Kidney epithelial cell (primary cell): ENCODE measurements around the gene RXRB. TPM values are rescaled to one million over a fixed set of nuclear protein-coding genes. Genes with fewer than 3 reads are reported as not detected.

Experiments
- DNase-seq: peaks from one replicate; pipeline ENCODE4 v3.0.0-alpha.2; 2010; ENCODE audit warnings: low read depth
- H3K27me3 ChIP-seq: 2 replicates; pipeline ENCODE4 v1.6.0; 2011; ENCODE audit warnings: low read length; ENCODE audit not compliant: control insufficient read depth, insufficient read depth
- H3K36me3 ChIP-seq: 2 replicates; pipeline ENCODE4 v1.5.1; 2011; ENCODE audit warnings: low read length; ENCODE audit not compliant: control insufficient read depth, insufficient read depth
- H3K4me3 ChIP-seq: 2 replicates; pipeline ENCODE4 v1.5.1; 2011; ENCODE audit warnings: low read depth, mild to moderate bottlenecking, control low read depth, low read length
- total RNA-seq: library from RNA; depleted of rRNA; stranded (reverse); fragments of >200 nt; gene quantifications from 2 replicates; pipeline ENCODE4 v1.2.3, GENCODE V29; 2015
- TF ChIP-seq, protein P1 (sequence below): IDR thresholded peaks from 2 replicates; pipeline ENCODE4 v1.5.1; 2011; ENCODE audit warnings: mild to moderate bottlenecking, moderate library complexity, low read length, control low read depth, inconsistent platforms; ENCODE audit not compliant: insufficient read depth, poor library complexity, severe bottlenecking

The RXRB gene
- total RNA-seq, 1 donor from 2014 or later, result 24.4 TPM

DNA sequence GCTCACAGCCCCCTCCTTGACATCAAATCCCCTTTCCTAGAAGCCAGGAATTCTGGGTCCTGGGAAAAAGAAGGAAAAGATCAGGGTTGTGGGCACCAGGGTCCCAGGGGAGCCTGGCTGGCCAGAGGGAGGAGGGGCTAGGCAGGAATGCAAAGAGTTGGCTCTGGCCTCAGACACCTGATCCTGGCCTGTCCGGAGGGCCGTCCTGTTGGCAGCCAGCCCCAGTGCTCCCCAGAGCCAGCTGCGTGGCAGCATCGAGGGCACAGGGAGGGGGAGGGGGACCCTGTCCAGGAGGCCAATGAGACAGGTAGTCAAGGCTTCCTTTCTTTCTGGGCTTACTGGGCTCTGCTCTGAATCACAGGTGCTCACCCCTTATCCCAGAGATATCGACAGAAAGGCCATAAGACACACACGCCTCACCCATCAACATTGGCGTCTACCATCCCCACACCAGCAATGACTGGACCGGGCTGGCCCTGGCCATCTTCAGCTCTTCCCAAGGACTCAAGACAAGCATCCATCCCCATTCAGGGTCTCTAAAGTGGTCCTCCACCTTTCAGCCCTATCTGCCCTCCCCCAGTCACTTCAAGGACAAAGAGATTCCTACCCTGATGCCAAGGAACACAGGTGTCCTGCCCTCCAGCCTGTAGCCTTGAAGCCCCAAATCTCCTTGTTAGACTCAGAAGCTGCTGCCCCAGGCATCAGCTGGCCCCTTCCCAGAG lies 8.9 kb downstream of the RXRB start:
- TF ChIP-seq, protein P1, sequence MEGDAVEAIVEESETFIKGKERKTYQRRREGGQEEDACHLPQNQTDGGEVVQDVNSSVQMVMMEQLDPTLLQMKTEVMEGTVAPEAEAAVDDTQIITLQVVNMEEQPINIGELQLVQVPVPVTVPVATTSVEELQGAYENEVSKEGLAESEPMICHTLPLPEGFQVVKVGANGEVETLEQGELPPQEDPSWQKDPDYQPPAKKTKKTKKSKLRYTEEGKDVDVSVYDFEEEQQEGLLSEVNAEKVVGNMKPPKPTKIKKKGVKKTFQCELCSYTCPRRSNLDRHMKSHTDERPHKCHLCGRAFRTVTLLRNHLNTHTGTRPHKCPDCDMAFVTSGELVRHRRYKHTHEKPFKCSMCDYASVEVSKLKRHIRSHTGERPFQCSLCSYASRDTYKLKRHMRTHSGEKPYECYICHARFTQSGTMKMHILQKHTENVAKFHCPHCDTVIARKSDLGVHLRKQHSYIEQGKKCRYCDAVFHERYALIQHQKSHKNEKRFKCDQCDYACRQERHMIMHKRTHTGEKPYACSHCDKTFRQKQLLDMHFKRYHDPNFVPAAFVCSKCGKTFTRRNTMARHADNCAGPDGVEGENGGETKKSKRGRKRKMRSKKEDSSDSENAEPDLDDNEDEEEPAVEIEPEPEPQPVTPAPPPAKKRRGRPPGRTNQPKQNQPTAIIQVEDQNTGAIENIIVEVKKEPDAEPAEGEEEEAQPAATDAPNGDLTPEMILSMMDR, result no peak
- DNase-seq, result no peak
- Histone ChIP-seq H3K27me3 (peaks cover 29% of the 10 kb centered on the region), H3K36me3 (peaks cover 2% of the 10 kb centered on the region), H3K4me3 (no peak overlapping the region)

GRCh38 chr6:33190504-33191107 lies 9.9 kb downstream of the RXRB start:
- H3K36me3 ChIP-seq, result peaks cover 2% of the 10 kb centered on the region
- no peak for DNase-seq
- H3K27me3 ChIP-seq, result peaks cover 36% of the 10 kb centered on the region
- TF ChIP-seq, protein P1, result no peak
- H3K4me3 ChIP-seq, result no peak overlapping the region

DNA sequence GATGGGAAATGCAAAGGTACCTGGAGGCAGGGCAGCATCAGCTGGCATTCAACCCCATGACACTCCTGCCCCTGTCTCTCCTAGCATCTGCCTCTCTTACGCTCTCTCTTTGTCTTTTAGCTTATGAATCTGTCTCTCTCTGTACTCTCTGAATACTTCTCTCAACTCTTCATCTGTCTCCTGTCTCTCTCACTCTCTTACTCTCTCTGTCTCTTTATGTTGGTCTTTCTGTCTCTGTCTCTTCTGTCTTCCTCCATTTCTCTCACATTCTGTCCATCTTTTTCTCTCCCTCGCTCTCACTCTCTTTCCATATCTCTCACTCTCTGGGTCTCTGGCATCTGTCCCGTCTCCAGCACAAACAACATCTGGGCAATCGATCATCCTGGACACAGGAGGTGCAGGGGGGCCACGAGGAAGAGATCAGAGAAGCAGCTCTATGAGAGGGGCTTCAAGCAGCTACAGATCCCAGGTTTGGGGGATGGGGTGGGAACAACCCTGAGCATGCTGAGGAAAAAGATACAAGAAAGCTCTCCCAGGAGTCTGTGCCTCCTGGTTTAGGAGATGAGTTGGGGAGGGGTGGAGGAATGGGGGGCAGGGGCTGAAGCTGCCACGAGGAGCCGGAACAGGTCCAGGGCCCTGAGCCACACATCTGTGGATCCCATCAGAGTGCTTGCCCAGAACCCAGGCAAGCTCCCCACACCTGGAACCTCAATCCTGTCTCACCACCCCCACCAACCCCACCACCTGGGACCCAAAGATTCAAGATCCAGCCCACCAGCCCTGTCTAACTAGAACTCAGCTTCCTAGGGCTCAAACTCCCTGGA lies 10.6 kb downstream of the RXRB start:
- Histone ChIP-seq H3K27me3 (peaks cover 36% of the 10 kb centered on the region), H3K4me3 (no peak overlapping the region), H3K36me3 (no peaks in the 10 kb centered on the region)
- TF ChIP-seq, protein P1, result no peak
- DNase-seq, result no peak

- no peak overlapping the region for H3K4me3 ChIP-seq
- TF ChIP-seq, protein P1, result no peak
- H3K36me3 ChIP-seq, result no peaks in the 10 kb centered on the region
- DNase-seq, result no peak
- H3K27me3 ChIP-seq, result peaks cover 36% of the 10 kb centered on the region
Observed at GRCh38 chr6:33189164-33189563, 11.3 kb downstream of the RXRB start.

DNA sequence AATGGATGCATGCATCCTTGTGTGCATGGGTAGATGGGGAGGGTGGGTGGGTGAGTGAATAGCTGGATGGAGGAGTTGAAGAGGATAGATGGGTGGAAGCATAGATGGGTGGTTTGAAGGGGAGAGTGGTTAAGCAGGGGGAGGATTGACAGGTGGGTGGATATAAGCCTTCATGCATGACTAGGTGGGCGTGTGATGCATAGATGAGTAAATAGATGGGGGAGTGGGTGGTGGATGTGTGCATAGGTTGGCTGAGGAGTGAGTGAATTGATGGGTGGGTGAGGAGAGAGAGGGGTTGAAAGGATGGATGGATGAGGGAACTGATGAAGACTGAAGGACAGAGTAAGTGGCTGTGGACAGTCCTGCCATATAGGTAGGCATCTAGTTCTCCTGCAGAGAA lies 12.7 kb downstream of the RXRB start:
- H3K27me3 ChIP-seq, result peaks cover 33% of the 10 kb centered on the region
- DNase-seq, result no peak
- TF ChIP-seq, protein P1, result no peak

More for the DNA sequence above, 12.7 kb downstream of the RXRB start:
- H3K36me3 ChIP-seq, result no peaks in the 10 kb centered on the region
- no peak overlapping the region for H3K4me3 ChIP-seq
